RWPE1 (cell line): ENCODE results near the gene SLC8B1.

Experiments used
- CTCF ChIA-PET: fragments of 350-600 bp; sonication (Branson Sonifier 250); formaldehyde crosslinking; extraction: SDS; loops from one replicate; lab custom pipeline; 2021; lab: Yijun Ruan, JAX
- POLR2A ChIA-PET: fragments of 400-600 bp; formaldehyde crosslinking; extraction: SDS; loops from one replicate; lab custom pipeline; 2020; ENCODE audit warnings: antibody characterized with exemption; ENCODE audit not compliant: low non-redundant PET; lab: Yijun Ruan, JAX
- DNase-seq: peaks from one replicate; pipeline ENCODE4 v3.0.0; 2012; ENCODE audit warnings: low spot score
- H3K27ac ChIP-seq: fragments of 450-650 bp; 2 replicates; pipeline ENCODE4 v1.5.1; 2017
- TF ChIP-seq, protein P1 (sequence below): fragments of 450-650 bp; conservative IDR thresholded peaks from 2 replicates; pipeline ENCODE4 v1.5.1; 2017; ENCODE audit warnings: low read depth, mild to moderate bottlenecking

The SLC8B1 gene

GRCh38 chr12:113260636-113261300 lies 74.1 kb downstream of the SLC8B1 start:
- no peak for DNase-seq
- TF ChIP-seq, protein P1, sequence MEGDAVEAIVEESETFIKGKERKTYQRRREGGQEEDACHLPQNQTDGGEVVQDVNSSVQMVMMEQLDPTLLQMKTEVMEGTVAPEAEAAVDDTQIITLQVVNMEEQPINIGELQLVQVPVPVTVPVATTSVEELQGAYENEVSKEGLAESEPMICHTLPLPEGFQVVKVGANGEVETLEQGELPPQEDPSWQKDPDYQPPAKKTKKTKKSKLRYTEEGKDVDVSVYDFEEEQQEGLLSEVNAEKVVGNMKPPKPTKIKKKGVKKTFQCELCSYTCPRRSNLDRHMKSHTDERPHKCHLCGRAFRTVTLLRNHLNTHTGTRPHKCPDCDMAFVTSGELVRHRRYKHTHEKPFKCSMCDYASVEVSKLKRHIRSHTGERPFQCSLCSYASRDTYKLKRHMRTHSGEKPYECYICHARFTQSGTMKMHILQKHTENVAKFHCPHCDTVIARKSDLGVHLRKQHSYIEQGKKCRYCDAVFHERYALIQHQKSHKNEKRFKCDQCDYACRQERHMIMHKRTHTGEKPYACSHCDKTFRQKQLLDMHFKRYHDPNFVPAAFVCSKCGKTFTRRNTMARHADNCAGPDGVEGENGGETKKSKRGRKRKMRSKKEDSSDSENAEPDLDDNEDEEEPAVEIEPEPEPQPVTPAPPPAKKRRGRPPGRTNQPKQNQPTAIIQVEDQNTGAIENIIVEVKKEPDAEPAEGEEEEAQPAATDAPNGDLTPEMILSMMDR: no peak
- ChIA-PET CTCF (interaction anchor here (0.6 kb wide), 2 partner anchors 19 to 43 kb away, joined by 3 read pairs; no protein-coding TSS in a partner anchor), POLR2A (interaction anchor here (0.6 kb wide), 1 partner anchor 11 kb away, joined by 5 read pairs; no protein-coding TSS in a partner anchor)
- peak overlapping the region; percentile 11; the same call in 1 of the 2 replicates for H3K27ac ChIP-seq

GRCh38 chr12:113260127-113260526 lies 74.8 kb downstream of the SLC8B1 start:
- TF ChIP-seq, protein P1: no peak
- no peak for DNase-seq
- CTCF ChIA-PET: interaction anchor here (0.6 kb wide), 1 partner anchor 18 kb away, joined by 3 read pairs; no protein-coding TSS in a partner anchor
- H3K27ac ChIP-seq: peak overlapping the region; percentile 11; the same call in 1 of the 2 replicates
- POLR2A ChIA-PET: no interaction called here

DNA sequence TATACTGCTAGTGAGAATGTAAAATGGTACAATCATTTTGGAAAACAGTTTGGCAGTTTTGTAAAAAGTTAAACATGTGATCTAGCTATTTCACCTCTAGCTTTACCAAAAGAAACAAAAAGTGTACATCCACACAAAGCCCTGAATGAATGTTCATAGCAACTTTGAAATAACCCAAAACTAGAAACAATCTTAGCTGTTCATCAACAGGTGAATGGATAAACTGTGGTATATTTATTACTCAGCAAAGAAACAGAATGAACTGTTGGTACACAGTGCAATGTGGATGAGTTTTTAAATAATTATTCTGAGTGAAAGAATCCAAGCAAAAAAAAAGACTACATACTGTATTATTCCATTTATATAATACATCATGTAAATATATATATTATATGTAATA lies 77.3 kb downstream of the SLC8B1 start:
- H3K27ac ChIP-seq: no peak overlapping the region
- ChIA-PET CTCF (interaction anchor here (0.5 kb wide), 1 partner anchor 23 kb away, joined by 4 read pairs; no protein-coding TSS in a partner anchor), POLR2A (no interaction called here)
- no peak for DNase-seq
- TF ChIP-seq, protein P1: no peak

DNA sequence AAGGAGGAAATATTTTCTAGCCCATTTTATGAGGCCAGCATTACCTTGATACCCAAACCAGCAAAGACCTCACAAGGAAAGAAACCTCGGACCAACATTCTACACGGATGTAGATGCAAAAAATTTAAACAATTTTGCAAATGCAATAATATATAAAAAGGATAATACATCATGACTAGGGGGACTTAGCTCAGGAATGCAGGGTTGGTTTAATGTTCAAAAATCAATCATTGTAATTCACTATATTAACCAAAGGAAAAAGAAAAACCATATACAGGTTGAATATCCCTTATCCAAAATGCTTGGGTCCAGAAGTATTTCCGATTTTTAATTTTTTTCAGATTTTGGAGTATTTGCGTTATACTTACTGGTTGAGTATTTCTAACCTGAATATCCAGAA lies 80.6 kb downstream of the SLC8B1 start:
- DNase-seq: no peak
- CTCF ChIA-PET: interaction anchor here (1.2 kb wide), 1 partner anchor 10 kb away, joined by 3 read pairs; no protein-coding TSS in a partner anchor
- no peak overlapping the region for H3K27ac ChIP-seq
- TF ChIP-seq, protein P1: no peak
- POLR2A ChIA-PET: no interaction called here

- no peak overlapping the region for H3K27ac ChIP-seq
- TF ChIP-seq, protein P1: no peak
- POLR2A ChIA-PET: no interaction called here
- CTCF ChIA-PET: no interaction called here
- DNase-seq: no peak
Measured at GRCh38 chr12:113253532-113254285, 81.2 kb downstream of the SLC8B1 start.

- no peak overlapping the region for H3K27ac ChIP-seq
- no peak for DNase-seq
- POLR2A ChIA-PET: no interaction called here
- CTCF ChIA-PET: interaction anchor here (0.6 kb wide), 1 partner anchor 59 kb away, joined by 3 read pairs; no protein-coding TSS in a partner anchor
- TF ChIP-seq, protein P1: no peak
Measured at GRCh38 chr12:113252494-113252893, 82.4 kb downstream of the SLC8B1 start.
